NCI-H2227 (cell line): ENCODE data around the gene RGS1.

Experiments
- DNase-seq: peaks from one replicate; lab custom pipeline; 2025; ENCODE audit not compliant: unreplicated experiment; lab: John Stamatoyannopoulos, UW

The RGS1 gene

GRCh38 chr1:192580351-192580962 is 4.9 kb downstream of the RGS1 start:
- DNase-seq, result peak; percentile 7

GRCh38 chr1:192581131-192581927 is 5.8 kb downstream of the RGS1 start:
- DNase-seq, result no peak

- no peak for DNase-seq
Observed at GRCh38 chr1:192584866-192585265, 9.3 kb downstream of the RGS1 start.

- no peak for DNase-seq
Observed at GRCh38 chr1:192587386-192588266, 12.1 kb downstream of the RGS1 start.

- no peak for DNase-seq
Observed at GRCh38 chr1:192588546-192588945, 13.0 kb downstream of the RGS1 start.

GRCh38 chr1:192589813-192590212 is 14.2 kb downstream of the RGS1 start:
- DNase-seq, result no peak

- no peak for DNase-seq
Observed at GRCh38 chr1:192592517-192592916, 16.9 kb downstream of the RGS1 start.

GRCh38 chr1:192592981-192593708 is 17.6 kb downstream of the RGS1 start:
- DNase-seq, result no peak

- DNase-seq, result no peak
Observed at GRCh38 chr1:192595299-192595698, 19.7 kb downstream of the RGS1 start.

GRCh38 chr1:192598589-192598988 is 23.0 kb downstream of the RGS1 start:
- no peak for DNase-seq

GRCh38 chr1:192600275-192600674 is 24.7 kb downstream of the RGS1 start:
- no peak for DNase-seq

GRCh38 chr1:192601143-192601542 is 25.6 kb downstream of the RGS1 start:
- DNase-seq, result no peak

GRCh38 chr1:192601567-192601966 is 26.0 kb downstream of the RGS1 start:
- DNase-seq, result no peak

- no peak for DNase-seq
Observed at GRCh38 chr1:192602757-192603156, 27.2 kb downstream of the RGS1 start.

- DNase-seq, result no peak
Observed at GRCh38 chr1:192603218-192603787, 27.7 kb downstream of the RGS1 start.

- no peak for DNase-seq
Observed at GRCh38 chr1:192604979-192605620, 29.5 kb downstream of the RGS1 start.

GRCh38 chr1:192608671-192609070 is 33.1 kb downstream of the RGS1 start:
- no peak for DNase-seq

GRCh38 chr1:192609110-192610079 is 33.8 kb downstream of the RGS1 start:
- no peak for DNase-seq
